Effector CD4-positive, alpha-beta T cell (primary cell): ENCODE measurements around the gene C5orf63.
"Not testable (repeated sequence)": the region's sequence is repeated elsewhere in the genome, so short reads cannot be mapped to it uniquely, and the experiment has no call there.

ENCODE experiments used
- DNase-seq: peaks from one replicate; pipeline ENCODE4 v3.0.0-alpha.2; 2020
- total RNA-seq: gene quantifications from one replicate; lab custom pipeline; 2026; lab: John Stamatoyannopoulos, UW

C5orf63 gene
- total RNA-seq, result 5.6 reads per million, percentile 22 among the genes with 10 or more reads in this experiment

DNA sequence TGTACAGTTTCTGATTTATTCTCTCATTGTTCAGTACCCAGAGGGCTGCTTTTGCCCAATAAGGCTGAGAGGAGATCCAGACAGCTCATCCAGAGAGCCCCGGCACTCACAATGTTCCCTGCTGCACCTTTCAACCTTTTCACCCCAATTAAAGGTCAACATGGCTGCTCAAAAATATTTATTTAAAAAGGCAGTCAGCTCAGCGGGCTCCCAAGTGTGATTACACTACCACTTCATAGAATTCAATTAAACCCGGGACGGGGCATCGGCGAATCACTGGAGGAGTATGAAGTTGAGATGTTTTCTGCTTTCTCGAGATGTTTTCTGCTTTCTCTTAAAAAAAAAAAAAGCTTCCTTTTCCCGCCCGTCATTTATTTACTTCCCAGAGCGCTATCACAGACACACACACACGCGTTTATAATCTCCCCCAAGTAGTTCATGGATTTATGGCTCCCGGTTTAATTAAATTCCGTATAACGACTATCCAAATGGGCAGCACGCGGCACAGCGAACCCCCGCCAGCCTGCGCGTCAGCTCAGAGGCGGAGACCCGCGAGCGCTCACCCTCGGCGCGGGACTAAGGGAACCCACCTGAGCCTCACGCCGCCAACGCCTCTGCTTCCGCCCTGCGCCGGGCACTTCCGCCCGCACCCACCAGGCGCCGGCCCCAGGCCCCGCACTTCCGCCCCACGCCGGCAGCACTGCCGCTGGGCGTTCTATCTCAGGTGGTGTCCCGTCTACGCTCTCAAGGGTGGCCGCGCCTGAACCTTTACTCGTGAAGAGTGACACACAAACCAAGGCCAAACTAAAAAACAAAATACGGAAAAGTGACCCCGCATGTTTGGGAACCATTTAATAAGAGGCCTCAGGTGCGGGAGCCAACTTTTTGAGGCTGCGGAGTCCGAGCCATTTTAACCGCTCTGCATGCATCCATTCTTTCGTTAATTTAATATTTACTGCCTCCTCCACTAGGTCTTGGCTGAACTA, at the start of gene C5orf63:
Gene C5orf63, minus strand, starts transcription at position 642 of the 986 bp plus-strand sequence. CDS start 14,507 bp downstream, outside the sequence.
- DNase-seq, result peak; percentile 46

- DNase-seq, result no peak
Measured at GRCh38 chr5:127112347-127112864, 39.1 kb upstream of the C5orf63 start.

- DNase-seq, result no peak
Measured at GRCh38 chr5:127111112-127111511, 37.8 kb upstream of the C5orf63 start.

DNA sequence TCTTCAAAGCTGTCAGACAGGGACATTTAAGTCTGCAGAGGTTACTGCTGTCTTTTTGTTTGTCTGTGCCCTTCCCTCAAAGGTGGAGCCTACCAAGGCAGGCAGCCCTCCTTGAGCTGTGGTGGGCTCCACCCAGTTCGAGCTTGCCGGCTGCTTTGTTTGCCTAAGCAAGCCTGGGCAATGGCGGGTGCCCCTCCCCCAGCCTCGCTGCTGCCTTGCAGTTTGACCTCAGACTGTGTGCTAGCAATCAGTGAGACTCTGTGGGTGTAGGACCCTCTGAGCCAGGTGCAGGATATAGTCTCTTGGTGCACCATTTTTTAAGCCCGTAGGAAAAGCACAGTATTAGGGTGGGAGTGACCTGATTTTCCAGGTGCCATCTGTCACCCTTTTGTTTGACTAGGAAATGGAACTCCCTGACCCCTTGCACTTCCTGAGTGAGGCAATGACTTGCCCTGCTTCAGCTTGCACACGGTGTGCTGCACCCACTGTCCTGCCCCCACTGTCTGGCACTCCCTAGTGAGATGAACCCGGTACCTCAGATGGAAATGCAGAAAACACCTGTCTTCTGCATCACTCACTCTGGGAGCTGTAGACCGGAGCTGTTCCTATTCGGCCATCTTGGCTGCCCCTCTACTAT, 35.4 kb upstream of the C5orf63 start:
- DNase-seq, result not testable (repeated sequence)

DNA sequence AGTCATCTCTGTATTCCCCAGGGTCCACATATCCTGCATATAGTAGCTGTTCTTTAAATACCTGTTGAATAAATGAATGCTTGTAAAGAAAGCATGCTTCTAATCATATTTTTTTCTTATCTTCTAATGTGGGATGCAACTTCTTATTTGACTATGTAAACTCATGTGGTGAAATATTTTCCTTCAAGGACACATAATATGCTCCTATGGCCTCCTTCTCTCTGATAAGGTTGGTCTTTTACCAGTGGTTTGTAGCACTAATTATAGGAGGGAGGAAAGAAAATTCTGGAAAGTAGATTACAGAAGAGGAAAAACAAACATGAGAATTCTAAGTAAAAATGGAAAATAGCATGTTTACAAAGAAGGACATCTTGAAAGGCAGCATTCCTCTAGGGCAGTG, 28.6 kb upstream of the C5orf63 start:
- no peak for DNase-seq

- DNase-seq, result no peak
Measured at GRCh38 chr5:127101533-127101932, 28.2 kb upstream of the C5orf63 start.

DNA sequence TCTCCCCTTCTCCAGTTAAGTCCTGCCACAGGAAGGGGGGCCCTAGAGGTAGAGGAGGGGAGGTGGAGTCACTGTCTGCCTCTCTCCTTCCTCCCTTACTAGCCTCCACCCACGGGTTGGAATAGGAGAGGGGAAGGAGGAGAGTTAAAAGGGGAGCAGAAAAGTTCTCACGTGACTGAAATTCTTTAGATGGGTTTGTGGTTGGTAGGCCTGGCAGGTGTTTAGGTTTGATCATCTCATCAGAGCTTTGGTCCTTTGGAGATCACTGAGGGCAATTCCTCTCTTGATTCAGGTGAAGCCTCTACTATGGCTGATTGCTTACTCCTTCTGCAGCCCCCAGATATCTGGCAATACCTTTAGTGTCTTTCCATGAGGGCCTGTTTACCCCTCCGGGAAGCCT, 24.9 kb upstream of the C5orf63 start:
- DNase-seq, result no peak

DNA sequence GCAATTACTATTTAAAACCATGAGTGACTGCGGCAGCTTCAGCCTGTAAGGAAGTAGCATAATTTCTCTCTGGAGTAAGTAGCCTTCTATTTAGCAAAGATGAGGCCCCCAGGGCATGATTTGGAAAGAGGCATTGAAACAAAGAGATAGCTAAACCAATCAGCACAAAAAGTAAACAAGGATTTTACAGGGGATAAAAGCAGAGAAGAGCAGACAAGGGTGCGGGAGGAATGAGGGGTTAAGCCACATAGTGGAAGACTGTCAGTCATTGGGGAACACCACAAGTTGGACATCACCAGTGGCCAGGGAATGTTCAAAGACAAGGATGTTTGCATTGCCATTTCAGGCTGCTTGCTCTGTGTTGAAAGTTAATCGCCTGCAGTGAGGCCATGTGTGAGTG, 24.0 kb upstream of the C5orf63 start:
- no peak for DNase-seq

DNA sequence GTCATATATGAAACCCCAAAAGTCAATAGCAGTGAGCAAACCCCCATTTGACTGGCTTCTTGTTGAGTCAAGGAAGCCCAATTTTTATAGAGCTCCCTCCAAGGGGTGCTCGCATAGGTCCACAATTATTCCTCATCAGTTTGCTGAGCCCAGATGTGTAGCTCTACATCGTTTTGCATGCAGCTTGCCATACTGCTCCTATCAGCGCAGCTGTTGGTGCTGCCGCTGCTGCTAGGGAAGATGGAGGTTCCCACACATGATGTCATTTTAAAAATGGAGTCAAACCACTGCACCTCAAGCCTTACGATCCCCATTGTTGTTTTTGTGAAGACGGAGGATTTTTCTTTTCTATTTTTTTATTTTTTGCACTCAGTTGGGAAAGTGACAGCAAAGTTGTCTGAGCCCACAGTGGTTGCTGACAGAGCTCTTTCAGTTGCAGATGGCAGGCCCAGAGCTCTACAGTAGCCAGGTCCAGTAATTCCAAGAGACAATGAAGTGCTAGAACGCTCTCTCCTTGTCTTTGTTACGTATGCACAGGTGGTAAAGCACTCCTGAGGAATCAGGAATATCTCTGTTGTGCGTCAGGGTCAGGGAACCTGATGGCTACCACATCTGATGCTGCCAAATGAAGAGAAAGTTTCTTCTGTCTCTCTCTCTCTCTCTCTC, 23.2 kb upstream of the C5orf63 start:
- DNase-seq, result no peak

- DNase-seq, result no peak
Measured at GRCh38 chr5:127094161-127094814, 21.0 kb upstream of the C5orf63 start.

GRCh38 chr5:127092690-127093089, 19.4 kb upstream of the C5orf63 start:
- no peak for DNase-seq

GRCh38 chr5:127089191-127089590, 15.9 kb upstream of the C5orf63 start:
- no peak for DNase-seq

- DNase-seq, result no peak
Measured at GRCh38 chr5:127088251-127088650, 14.9 kb upstream of the C5orf63 start.

GRCh38 chr5:127086589-127086988, 13.3 kb upstream of the C5orf63 start:
- DNase-seq, result no peak

GRCh38 chr5:127085796-127086195, 12.5 kb upstream of the C5orf63 start:
- no peak for DNase-seq

DNA sequence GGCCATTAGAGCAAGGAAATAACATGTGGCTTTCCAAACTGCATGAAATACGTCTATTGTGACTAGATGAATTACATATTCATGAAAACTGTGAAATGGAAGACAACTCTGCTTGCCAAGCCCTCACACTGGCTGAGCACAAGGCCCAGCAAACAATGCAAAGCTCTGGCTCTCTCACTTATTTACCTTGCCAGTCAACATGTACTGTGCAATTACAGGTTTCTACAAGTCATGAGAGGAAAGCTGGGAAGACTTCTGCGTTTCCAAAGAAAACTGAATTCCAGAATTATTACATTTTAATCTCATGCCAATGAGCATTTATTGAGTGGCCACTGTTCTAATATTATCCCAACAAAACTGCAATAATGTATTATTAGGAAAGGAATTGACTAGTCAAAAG, 12.1 kb upstream of the C5orf63 start:
- DNase-seq, result no peak

DNA sequence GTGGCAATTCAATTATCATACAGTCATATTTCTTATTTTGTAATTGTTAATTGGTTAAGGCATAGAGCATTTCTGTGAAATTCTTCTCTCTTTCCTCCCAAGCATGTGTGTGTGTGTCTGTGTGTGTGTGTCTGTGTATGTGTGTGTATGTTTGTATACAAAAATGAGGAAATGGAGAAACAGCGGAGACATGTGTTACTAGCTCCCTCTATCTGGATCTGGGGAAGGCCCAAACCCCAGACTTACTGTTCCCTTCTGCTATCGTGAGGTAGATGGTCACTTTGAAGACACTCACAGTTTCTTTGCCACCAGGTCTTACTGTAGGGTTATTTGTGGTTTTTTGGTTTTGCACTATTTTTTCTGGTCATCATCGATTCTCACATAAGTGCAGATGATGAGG, 11.4 kb upstream of the C5orf63 start:
- DNase-seq, result no peak

GRCh38 chr5:127083711-127084110, 10.4 kb upstream of the C5orf63 start:
- DNase-seq, result no peak

GRCh38 chr5:127079994-127080491, 6.7 kb upstream of the C5orf63 start:
- DNase-seq, result no peak

GRCh38 chr5:127077366-127077765, 4.1 kb upstream of the C5orf63 start:
- DNase-seq, result no peak

DNA sequence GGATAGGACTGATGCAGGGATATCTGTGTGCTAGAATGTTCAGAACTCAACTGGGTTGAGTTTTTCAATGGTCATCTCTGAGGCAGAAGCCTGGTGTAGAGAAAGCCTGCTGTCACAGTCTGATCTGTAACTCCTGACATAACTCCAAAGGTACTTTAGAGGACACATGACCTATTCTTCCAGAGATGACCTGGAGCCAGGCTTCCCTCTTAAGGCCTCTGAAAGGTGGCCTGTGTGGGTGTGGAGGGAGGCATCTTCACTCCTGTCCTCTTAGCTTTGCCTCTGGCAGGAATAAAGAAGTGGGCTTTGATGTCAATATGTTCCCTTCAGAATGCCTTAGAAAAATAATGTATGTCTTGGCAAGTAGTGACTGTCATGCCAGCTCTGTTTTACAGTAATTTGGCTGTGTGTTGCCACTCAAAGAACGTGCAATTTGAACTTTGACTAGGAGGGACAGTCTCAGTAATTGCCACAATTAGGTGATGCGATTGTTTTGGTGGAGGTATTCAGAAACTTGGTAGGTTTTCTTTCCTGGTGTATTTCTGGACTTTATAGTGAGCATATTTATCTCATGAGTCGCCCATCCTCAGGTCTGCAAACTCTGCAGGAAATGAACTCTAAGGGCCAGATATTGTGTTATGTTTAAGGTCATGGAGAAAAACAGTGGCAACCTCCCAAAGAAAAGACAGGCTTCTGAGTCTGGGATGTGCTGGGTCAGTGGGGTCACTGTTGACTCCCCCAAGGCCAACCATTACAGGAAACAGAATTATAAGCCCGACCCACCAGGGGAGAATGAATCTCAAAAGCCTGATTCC, 3.2 kb upstream of the C5orf63 start:
- no peak for DNase-seq
